OCI-LY7 (cell line): ENCODE results near the gene FAM9C.

Experiments
- CTCF ChIP-seq: fragments of 200-600 bp; sonication (generic); conservative IDR thresholded peaks from 2 replicates; pipeline ENCODE4 v1.5.1; 2014; ENCODE audit warnings: mild to moderate bottlenecking, antibody characterized with exemption, low read length, moderate library complexity, mixed read lengths
- EZH2phosphoT487 ChIP-seq: fragments of 200-600 bp; sonication (generic); IDR thresholded peaks from 2 replicates; pipeline ENCODE4 v1.6.1; 2018; ENCODE audit warnings: low read depth, borderline replicate concordance, mild to moderate bottlenecking, mixed run types, antibody characterized with exemption, low read length, moderate library complexity, mixed read lengths

DNA sequence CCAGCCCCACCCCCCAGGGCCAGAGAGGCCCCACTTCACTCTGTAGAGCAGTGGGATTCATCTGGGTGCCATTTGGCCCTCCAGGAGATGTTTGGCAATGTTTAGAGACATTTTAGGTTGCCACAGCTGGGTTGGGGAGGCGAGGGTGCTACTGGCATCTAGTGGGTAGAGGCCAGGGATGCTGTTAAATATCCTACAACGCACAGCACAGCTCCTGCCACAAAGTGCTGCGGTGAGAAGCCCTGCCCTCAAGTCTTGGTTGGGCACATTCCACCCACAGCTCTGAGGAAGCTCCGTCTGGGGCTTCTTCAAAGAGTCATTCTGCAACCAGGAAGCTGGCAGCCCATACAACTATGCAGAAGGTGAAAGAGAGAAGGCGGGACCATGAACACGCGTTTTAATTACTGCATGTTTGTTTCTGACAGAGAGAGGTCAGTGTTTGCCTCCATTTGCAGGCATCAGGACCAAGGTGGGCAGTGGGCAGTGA lies 48.1 kb upstream of the FAM9C start:
- TF ChIP-seq CTCF (no peak), EZH2phosphoT487 (no peak)
